Limb (tissue), 2 donors: ENCODE results near the gene TNIK.

Source experiments
- DNase-seq, 2 donors: peaks; one replicate each; pipeline ENCODE4 v3.0.0-alpha.2; 2016; ENCODE audit errors: extremely low spot score in 2 of 2

TNIK gene

DNA sequence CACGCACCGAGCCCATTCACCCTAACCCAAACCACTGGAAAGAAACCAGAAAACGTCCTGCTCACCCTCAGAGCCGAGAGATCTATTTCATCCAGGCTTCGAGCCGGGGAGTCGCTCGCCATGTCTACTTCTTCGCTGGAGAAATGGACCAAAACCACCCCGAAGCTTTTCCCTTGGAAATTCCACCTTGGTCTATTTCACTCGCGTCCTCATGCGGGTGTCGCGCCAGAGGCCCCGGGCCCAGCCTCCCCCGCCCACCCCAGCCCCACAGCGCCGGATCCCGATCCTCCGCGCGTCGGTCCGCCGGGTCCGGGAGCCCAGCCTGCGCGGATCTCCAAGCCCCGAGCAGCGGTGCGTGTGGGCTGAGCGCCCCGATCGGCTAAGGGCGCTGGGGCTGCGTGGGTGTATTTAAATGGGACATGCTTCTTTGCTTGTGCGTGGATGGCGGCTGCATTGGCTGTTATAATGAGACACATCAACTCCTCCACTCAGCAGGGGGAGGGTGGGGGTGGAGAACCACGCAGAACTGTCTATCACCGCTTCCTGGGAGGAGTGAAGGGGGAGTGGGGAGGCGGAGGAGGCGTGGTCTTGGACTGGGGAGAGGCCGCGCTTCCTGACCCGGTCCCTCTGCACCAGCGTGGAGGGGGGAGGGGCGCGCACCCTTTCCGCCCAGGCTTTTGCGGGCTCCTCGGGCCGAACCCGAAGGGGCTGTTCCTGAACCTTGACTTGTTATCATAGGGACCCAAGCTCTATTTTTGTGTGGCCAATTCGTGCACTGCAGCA lies at the start of gene TNIK:
Gene TNIK (minus strand): TSS at position 464 of the 783 bp plus-strand sequence. CDS start 342 bp downstream, at position 122.
- peak; percentile 85 to 92 for DNase-seq

DNA sequence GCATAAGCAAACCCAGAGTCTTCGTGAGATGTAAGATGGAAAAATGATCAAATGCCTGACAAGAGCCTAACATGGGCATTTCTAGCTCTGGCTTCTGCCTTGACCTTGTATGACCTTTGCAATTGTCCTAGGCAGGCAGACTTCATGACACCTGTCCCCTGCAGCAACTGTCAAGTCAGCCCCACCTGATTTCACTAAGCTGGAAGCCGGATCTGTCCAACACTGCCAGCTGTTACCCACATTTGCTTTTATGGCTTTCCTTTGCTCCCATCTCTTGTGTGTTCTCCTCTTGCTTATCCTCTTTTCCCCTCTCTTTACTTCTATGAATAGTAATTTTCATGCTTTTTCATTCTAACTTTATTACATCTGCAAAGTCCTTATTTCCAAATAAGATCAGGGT lies 48.5 kb upstream of the TNIK start:
- DNase-seq = peak in 1 of 2 donors; percentile 19

DNA sequence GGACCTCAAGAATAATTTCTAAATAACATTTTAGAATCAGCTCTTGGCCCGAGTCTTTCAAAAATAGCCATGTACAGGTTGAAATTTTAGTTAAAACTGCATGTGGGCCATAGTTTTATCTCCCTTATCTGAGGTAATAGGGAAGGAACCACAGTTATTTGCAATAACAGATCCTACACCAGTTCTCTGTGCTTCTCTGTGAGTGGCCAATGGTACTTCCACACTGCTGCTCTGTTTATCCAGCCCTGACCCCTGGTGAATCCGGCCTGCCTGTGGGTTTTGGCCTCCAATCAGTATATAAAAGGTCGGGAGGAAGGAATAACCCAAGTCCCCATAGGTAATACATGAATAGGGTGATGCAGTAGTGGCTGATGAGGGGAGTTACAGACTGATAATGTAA lies 48.0 kb upstream of the TNIK start:
- no peak for DNase-seq

DNA sequence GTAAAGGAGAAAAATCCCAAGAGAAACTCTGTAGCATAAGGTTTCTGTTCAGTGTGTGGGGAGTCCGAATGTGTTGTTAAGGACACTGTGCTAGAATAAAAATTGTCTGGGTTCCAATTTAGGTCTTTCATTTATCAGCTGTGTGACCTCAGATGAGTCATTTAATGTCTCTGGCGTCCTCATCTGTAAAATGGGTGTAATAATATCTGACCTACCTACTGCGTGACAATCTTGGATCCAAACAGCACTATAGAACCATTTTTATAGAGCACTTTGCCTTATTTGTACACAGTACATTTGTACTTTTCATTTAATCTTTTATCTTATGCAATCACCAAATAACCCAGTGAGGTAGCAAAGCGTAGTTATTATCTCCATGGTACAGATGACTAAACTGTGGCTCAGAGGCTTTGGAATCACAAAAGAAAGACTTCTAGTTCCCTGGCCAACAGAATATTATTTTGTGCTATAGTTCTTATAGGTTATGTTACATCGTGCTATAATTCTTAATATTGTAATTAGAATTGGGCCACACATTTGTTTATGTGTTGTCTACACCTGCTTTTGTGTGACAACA lies 46.6 kb upstream of the TNIK start:
- no peak for DNase-seq

DNA sequence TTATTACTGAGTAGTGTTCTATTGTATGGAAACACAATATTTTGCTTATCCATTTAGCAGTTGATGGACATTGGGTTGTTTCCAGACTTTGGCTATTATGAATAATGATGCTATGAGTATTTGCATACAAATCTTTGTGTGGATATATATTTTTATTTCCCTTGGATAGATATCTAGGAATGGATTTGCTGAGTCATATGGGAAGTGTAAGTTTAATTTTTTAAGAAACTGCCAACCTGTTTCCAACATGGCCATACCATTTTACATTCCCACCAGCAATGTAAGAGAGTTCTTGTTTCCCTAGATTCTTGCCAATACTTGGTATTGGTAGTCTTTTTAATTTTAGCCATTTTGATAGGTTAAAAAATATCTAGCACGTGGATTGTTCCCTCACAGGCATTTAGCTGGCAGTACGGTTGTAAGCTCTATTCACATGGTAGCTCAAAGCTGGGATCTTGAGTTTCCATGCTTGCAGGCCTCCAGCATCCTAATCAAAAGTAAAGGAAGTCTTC lies 45.7 kb upstream of the TNIK start:
- no peak for DNase-seq

DNA sequence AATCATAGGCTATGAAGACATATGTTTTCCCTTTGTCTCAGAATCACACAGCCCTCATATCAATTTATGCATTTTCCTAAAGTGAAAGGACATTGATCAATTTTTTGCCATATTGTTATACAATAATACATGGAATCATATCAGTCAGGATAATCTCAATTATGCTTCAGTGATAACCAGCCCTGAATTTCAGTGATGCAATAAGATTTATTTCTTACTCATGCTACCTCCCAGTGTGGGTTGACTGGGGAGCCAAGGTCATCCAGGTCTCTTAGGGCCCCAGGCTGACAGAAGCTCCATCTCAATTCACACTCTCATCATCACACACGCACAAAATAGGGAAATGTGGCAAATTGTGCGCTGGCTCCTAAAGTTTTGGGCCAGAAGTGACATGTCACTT lies 44.2 kb upstream of the TNIK start:
- DNase-seq = no peak

DNA sequence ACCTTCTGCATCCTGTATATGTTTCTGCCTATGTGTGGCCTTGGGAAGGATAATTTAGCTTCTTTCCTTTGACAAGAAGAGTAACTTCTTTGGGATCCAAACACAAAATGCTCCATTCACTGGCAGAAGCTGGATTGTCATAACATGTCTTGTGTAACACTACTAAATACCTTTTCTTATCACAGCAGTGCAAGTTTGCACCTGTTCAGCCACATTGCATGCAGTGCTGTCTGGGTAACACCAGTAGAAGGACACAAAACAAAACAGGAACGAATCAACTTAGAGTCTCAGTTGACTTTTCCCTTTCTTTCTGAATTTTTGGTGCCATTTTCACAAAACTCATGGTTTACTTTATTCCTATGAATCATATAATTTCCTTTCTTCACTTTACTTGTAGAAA lies 43.6 kb upstream of the TNIK start:
- DNase-seq = peak in 1 of 2 donors; percentile 9

DNA sequence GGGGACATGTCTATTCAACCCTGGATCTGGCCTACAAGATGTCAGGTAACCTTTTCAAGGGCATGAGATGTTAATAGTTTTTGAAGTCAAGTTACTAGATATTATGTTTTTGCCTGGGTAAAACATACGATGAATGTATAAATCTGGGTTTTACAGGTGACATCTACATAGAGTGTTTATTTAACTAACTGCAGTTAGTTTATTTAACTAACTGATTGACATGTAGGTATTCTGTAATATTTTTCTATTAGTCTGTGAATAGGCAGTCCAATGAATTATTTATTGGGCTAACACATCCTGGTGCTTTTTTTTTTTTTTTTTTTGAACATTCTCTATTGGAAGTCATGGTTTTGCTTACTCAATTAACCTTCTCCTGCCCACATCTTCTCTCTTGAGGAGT lies 38.7 kb upstream of the TNIK start:
- DNase-seq = no peak

DNA sequence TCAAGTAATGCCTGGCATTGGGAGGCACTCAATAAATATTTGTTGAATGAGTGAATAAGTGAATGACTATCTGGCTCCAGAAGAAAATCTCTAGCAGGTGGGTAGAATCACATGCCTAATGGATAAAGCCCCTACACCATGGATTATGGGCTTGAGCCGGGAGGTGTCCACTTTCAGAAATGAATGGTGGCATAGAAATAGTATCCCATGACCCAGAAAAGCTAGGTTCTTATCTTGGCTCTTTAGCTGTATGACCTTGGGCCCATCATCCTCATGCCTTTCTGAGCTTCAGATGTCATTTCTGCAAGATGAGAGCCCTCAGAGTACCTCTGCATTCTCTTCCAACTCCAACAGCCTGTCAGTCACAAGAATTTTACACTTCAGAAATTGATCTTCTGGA lies 37.3 kb upstream of the TNIK start:
- no peak for DNase-seq

DNA sequence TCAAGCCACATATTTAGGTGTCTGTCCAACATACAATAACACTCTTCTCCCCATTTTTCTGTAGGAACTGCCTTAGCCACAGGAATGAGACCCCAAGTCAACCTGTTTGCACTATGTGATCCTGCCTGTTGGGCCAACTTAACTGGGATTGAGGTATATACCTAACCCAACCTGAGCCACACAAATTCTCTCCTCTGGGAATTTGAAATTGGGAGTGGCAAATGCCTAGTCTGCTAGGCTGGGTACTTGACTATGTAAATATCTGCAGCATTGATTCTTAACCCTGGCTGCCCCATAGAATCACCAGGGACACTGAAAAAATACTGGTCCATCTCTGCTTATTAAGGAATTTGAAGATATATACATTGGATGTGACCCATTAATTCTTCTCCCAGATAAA lies 35.2 kb upstream of the TNIK start:
- no peak for DNase-seq

DNA sequence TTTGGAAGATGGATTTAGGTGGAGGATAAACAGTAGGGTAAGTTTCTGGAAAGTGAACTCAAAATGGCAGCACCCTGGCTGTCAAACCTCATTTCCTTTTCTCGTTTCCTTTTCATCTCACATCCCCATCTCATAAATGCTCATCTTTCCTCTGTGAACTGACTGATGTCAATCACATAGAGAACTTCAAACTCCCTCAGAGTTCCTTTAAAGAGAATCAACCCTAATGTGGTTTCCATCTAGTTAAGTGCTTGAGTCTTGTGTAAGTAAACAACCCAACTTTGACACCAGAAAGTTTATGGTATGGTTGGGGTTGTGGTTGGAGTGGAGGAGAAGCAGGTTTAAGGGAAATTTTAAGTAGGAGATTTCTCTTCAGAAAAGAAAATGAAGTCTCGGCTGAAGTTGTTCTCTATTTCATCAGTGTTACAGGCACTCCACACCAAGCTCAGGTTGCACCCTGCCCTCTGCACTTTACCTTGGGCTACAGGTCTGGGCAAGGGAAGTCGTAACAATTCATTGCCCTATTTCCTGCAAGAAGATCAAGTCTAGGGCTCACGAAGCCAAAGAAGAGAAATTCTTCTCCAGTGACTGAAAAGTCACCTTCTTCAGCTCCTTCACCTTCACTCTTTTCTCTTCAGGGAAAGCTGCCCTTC lies 34.4 kb upstream of the TNIK start:
- DNase-seq = no peak

DNA sequence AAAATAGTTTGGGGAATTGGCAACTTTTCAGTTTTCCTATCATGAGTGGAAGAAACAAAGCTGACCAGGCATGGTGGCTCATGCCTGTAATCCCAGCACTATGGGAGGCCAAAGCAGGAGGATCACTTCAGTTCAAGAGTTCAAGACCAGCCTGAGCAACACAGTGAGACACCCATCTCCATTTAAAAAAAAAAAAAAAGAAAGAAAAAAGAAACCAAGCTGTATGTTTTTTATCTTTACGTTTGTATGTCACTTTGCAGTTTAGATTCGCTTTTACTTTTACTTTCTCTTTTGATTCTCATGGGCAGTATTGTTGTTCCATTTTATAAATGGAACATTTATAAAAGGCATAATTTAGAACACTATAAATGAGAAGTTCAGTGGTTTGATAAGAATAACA lies 31.2 kb upstream of the TNIK start:
- no peak for DNase-seq

DNA sequence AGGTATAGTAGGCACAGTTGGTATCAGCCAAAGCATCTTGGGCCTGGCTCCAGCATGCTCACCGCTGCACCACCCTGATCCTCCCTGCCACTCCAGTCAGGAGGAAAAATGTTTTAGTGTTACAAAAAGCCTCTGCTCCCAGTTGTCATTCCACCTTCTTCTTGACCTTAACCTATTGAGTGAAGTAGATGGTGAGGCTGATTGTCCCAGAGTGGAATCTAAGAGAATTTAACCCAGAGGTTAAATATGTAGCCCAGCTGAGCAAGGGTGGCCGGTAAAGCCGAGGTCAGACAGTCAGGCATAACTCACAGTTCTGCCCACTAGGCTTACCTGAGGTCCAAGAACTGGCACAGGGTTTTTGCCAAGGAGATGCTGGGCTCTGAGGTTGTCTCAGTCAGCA lies 30.7 kb upstream of the TNIK start:
- no peak for DNase-seq

DNA sequence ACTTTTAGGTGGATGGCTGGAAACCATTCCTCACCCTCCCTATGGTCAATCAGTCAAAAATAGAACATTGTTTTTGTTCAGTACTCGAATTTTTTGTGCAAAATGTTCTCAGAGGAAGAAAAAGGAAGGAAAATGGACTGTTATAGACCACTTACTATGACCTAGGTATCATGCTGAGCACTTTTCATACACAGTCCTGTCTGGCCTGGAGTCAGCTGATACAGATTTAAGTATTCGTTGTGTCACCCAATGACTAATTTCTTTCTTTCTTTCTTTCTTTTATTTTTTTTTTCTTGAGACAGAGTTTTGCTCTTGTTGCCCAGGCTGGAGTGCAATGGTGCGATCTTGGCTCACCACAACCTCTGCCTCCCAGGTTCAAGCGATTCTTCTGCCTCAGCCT lies 29.1 kb upstream of the TNIK start:
- no peak for DNase-seq

DNA sequence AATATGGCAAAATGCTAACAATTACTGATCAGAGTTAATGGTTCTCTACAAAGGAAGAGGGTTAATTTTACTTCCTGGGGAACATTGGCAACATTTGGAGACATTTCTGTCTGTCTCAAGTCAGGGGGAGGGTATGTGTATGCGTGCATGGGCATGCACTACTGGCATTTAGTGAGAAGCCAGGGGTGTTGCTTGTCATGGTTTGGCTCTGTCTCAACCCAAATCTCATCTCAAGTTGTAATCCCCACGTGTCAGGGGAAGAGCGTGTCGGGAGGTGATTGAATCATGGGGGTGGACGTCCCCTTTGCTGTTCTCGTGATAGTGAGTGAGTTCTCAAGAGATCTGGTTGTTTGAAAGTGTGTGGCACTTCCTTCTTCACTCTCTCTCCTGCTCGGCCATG lies 28.3 kb upstream of the TNIK start:
- DNase-seq = no peak

DNA sequence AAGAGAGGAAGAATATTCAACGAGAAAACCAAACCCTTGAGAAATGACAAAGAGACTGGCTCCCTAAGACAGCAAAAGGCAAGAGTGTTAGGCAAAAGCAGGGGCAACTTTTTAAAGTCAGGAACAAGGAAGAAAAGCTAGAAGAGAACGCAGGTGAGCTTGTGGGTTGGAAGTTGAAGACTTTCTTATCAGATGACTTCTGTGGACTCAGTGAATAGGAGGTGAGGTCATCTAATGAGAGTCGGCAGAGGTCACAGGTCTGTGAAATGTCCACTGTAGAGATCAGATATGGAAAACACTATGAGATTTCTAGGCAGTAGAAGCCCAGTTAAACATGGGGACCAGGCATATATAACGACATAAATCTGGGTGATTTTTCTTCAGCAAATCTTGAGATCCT lies 27.2 kb upstream of the TNIK start:
- no peak for DNase-seq

DNA sequence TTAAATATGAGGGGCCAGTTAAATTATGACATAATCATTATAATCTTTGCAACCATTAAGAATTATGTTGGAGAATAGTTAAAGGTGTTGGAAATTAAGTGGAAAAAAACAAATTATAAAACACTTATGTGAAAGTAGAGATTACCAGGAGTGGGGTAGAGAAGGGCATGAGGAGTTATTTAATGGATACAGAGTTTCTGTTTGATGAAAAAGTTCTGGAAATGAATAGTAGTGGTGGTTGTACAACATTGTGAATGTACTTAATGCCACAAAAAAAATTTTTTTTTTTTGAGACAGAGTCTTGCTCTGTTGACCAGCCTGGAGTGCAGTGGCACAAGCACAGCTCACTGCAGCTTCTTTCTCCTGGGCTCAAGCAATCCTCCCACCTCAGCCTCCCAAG lies 25.1 kb upstream of the TNIK start:
- DNase-seq = no peak

DNA sequence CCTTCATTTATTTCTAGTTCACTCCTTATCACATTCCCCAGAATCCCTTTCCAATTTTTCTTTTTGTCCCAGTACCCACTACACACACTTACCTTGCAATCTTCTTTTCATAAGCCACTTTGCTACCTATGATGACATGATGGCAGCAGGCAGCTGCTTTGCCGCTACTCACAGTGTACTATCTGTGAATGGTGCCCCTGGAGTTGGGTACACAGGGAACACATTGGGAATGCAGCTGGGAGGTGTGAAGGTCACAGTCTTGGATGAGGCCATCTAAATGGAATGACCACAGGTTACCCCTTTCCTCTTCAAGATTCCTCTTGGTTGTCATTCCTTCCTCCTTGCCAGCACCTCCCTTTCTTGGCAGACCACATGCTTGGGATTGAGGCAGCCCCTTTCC lies 20.8 kb upstream of the TNIK start:
- no peak for DNase-seq

DNA sequence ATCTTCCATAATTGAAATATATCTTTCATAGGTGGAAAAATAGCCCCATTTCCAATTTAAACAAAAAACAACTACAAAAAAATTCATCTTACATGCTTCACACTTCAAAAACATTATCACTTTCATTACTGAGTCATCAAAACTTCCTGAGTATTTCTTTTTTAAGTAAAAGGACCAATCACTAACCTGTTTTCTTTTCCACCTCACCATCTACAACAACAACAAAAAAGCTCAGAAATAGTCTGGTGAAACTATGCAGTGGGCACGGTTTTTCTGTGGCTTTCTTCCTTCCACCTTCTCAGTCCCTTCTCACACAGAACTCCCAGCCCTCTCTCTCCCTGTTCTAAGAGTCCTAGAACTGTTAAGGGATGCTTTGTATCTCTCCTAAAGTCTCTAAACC lies 20.3 kb upstream of the TNIK start:
- DNase-seq = no peak

DNA sequence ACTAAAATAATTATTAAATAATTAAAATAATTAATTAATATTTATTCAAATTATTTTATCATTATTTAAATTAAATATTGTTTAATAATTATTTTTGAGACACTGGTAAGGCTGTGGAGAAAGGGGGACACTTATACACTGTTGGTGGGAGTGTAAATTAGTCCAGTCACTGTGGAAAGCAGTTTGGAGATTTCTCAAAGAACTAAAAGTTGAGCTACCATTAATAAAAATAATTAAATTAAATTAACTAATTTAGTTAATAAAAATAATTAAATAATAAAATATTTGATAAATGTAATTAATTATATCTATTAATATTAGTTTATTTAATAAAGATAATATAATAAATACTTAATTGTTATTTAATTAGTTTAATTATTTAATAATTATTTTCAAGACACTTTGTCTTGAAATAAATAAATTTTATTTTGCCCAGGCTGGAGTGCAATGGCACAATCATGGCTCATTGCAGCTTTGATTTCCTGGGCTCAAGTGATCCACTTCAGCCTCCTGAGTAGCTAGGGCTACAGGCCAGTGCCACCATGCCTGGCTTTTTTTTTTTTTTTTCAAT lies 16.4 kb upstream of the TNIK start:
- no peak for DNase-seq

DNA sequence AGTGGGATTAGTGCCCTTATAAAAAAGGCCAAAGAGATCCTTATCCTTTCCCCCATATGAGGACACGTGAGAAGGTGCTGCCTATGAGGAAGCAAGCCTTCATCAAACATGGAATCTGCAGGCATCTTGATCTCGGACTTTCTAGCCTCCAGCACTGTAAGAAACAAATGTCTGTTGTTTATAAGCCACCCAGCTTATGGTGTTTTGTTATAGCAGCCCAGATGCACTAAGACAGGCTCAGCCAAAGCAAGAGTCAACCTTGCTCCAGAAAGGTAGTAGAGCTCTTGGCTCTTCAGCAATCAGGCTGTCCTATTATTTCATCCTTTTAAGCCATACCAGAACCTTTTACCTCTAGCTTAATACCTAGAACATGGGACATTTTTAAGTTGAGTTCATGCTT lies 12.3 kb upstream of the TNIK start:
- DNase-seq = no peak

DNA sequence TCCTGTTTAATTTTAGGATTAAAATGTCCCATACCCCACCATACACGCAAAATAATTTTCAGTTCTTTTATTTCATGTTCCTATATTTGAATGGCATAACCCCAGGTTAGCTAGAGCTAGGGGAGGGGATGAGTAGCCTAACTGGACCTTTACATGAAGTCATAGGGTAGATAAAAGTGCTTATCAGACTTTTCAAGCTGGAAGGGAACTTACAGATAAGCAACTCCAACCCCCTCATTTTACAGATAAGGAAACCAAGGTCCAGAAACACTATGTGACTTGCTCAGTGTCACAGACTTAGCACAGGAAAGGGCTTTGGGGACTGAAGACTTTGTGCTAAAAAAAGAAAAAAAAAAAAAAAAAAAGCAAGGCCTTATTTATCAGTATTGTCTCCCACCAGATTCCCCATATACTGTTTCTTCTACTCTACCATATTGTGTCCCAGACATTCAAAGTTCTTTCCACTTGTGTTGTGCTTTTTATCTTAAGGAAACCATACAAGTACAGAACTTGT lies 10.6 kb upstream of the TNIK start:
- no peak for DNase-seq
